ENCODE results near the gene UFD1. TPM values are rescaled to one million over a fixed set of nuclear protein-coding genes. Genes with fewer than 3 reads are reported as not detected.

The UFD1 gene
- total and polyA plus RNA-seq, 2 of the 13 experiments (the other 11 are each of a cell fraction or from before 2014, with no cell fraction given) = 47.9 to 51.1 TPM

- no peak for TF ChIP-seq ESRRA (CRISPR knock-in tag; IDR thresholded peaks at IDR 0.05; ENCODE audit: low read depth)
- peak in 1 of 2 experiments; percentile 56; a peak in 1 of 4 replicates for TF ChIP-seq ATF4 (CRISPR knock-in tag; IDR thresholded peaks at IDR 0.05)
- TF ChIP-seq MEIS2 (CRISPR knock-in tag; IDR thresholded peaks at IDR 0.05) = no peak
- TF ChIP-seq DMAP1 (CRISPR knock-in tag; IDR thresholded peaks at IDR 0.05) = peak; percentile 78
- TF ChIP-seq GPN1 (CRISPR knock-in tag; IDR thresholded peaks at IDR 0.05; ENCODE audit: borderline replicate concordance) = no peak
- TF ChIP-seq HOXA9 (CRISPR knock-in tag; IDR thresholded peaks at IDR 0.05; ENCODE audit: borderline replicate concordance) = peak; percentile 81; the same call in 1 of the 2 replicates
- TF ChIP-seq CBFB (CRISPR knock-in tag; IDR thresholded peaks at IDR 0.05) = no peak
- TF ChIP-seq HDAC1 (CRISPR knock-in tag; IDR thresholded peaks at IDR 0.05) = peak; percentile 41; the same call in 1 of the 2 replicates
- no peak for TF ChIP-seq SRF (IDR thresholded peaks at IDR 0.05; ENCODE audit: low read depth, low read length)
- TF ChIP-seq KMT2A (CRISPR knock-in tag; IDR thresholded peaks at IDR 0.05) = no peak; the same call in 1 of the 2 replicates
- TF ChIP-seq SNAI1 (CRISPR knock-in tag; IDR thresholded peaks at IDR 0.05; ENCODE audit: borderline replicate concordance) = no peak
- no peak for TF ChIP-seq TCF12 (IDR thresholded peaks at IDR 0.05)
- TF ChIP-seq TCF12 (CRISPR knock-in tag; IDR thresholded peaks at IDR 0.05) = no peak
- TF ChIP-seq ZC3H4 (CRISPR knock-in tag; IDR thresholded peaks at IDR 0.05; ENCODE audit: borderline replicate concordance) = no peak
- TF ChIP-seq ZBTB34 (CRISPR knock-in tag; IDR thresholded peaks at IDR 0.05) = no peak
- TF ChIP-seq ZNF367 (CRISPR knock-in tag; IDR thresholded peaks at IDR 0.05; ENCODE audit: borderline replicate concordance) = no peak; the same call in 1 of the 2 replicates
- peak; percentile 96 for TF ChIP-seq ZFY (CRISPR knock-in tag; IDR thresholded peaks at IDR 0.05)
- TF ChIP-seq ADNP (CRISPR knock-in tag; IDR thresholded peaks at IDR 0.05) = no peak
- no peak for TF ChIP-seq ZSCAN22 (CRISPR knock-in tag; IDR thresholded peaks at IDR 0.05)
- TF ChIP-seq IKZF1 (IDR thresholded peaks at IDR 0.05) = no peak
- TF ChIP-seq BCL6 (CRISPR knock-in tag; IDR thresholded peaks at IDR 0.05) = no peak
- TF ChIP-seq ZNF331 (CRISPR knock-in tag; IDR thresholded peaks at IDR 0.05) = no peak
- no peak for TF ChIP-seq ZNF576 (CRISPR knock-in tag; IDR thresholded peaks at IDR 0.05)
- no peak for TF ChIP-seq ZSCAN5A (CRISPR knock-in tag; IDR thresholded peaks at IDR 0.05; ENCODE audit: borderline replicate concordance)
- no peak for TF ChIP-seq ZNF280B (CRISPR knock-in tag; IDR thresholded peaks at IDR 0.05; ENCODE audit: borderline replicate concordance)
- TF ChIP-seq MTA3 (CRISPR knock-in tag; IDR thresholded peaks at IDR 0.05) = no peak
- no peak for TF ChIP-seq ZNF562 (CRISPR knock-in tag; IDR thresholded peaks at IDR 0.05; ENCODE audit: borderline replicate concordance)
These were observed 31.5 kb downstream of the UFD1 start, which contains the start of gene C22orf39 (continued) for GRCh38 chr22:19447330-19448075.

All from HepG2 (cell line).